Measurements from ENCODE around the gene KCNT2. TPM values are rescaled to one million over a fixed set of nuclear protein-coding genes. Genes with fewer than 3 reads are reported as not detected.
"Not testable (repeated sequence)": the region's sequence is repeated elsewhere in the genome, so short reads cannot be mapped to it uniquely, and the experiment has no call there.

KCNT2 gene
- polyA plus RNA-seq, 1 experiment: 2.0 TPM

- DNase-seq (ENCODE audit: low read depth, low spot score): no peak
- ChIA-PET POLR2A (no interaction called here), CTCF (interaction anchor here (0.6 kb wide), 1 partner anchor 39 kb away, joined by 3 read pairs; no protein-coding TSS in a partner anchor)
- H3K4me3 ChIP-seq (ENCODE audit: low read depth, low read length): no peak overlapping the region
- no peak for TF ChIP-seq CTCF (IDR thresholded peaks at IDR 0.05; ENCODE audit: low read depth, low read length)
- H3K27ac ChIP-seq (ENCODE audit: low read depth, low read length): no peak overlapping the region
- H3K27me3 ChIP-seq (ENCODE audit: control insufficient read depth, insufficient read depth, low read length): no peaks in the 10 kb centered on the region
- H3K9me3 ChIP-seq (ENCODE audit: control insufficient read depth, insufficient read depth, low read length): no peaks in the 10 kb centered on the region
These were observed 336.9 kb downstream of the KCNT2 start for GRCh38 chr1:196271212-196271947.

GRCh38 chr1:196263086-196263485 is 345.2 kb downstream of the KCNT2 start:
- CTCF ChIA-PET; H3K9me3 ChIP-seq (ENCODE audit: control insufficient read depth, insufficient read depth, low read length); H3K27ac ChIP-seq (ENCODE audit: low read depth, low read length); H3K27me3 ChIP-seq (ENCODE audit: control insufficient read depth, insufficient read depth, low read length); H3K4me3 ChIP-seq (ENCODE audit: low read depth, low read length); DNase-seq (ENCODE audit: low read depth, low spot score): not testable (repeated sequence)
- POLR2A ChIA-PET: interaction anchor here (0.6 kb wide), 1 partner anchor 9 kb away, joined by 3 read pairs; no protein-coding TSS in a partner anchor

GRCh38 chr1:196260270-196260669 is 348.0 kb downstream of the KCNT2 start:
- POLR2A ChIA-PET: no interaction called here
- CTCF ChIA-PET: no interaction called here
- DNase-seq (ENCODE audit: low read depth, low spot score): no peak
- Histone ChIP-seq H3K27me3 (ENCODE audit: control insufficient read depth, insufficient read depth, low read length) (no peaks in the 10 kb centered on the region), H3K4me3 (ENCODE audit: low read depth, low read length) (no peak overlapping the region), H3K27ac (ENCODE audit: low read depth, low read length) (no peak overlapping the region), H3K9me3 (ENCODE audit: control insufficient read depth, insufficient read depth, low read length) (no peaks in the 10 kb centered on the region)
- no peak for TF ChIP-seq CTCF (IDR thresholded peaks at IDR 0.05; ENCODE audit: low read depth, low read length)

DNA sequence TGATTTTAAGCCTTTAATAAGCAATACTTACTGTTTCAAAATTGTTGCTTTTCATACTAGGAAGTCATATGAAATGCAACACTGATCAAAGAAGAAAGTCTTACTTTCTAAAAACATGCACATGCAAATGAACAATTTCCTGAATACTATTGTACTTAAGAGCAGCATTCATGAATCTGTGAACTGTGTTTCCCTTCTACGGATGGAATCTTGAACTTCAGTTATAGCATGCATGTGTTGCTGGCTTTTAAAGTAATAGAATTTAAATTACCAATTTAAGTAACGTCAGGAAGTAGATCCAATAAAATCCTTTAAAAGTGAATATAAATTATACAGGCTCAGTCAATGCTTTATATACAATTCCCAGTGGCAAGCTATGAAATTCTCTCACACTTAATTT is 348.9 kb downstream of the KCNT2 start:
- ChIA-PET POLR2A (no interaction called here), CTCF (no interaction called here)
- Histone ChIP-seq H3K27me3 (ENCODE audit: control insufficient read depth, insufficient read depth, low read length) (no peaks in the 10 kb centered on the region), H3K27ac (ENCODE audit: low read depth, low read length) (no peak overlapping the region), H3K4me3 (ENCODE audit: low read depth, low read length) (no peak overlapping the region), H3K9me3 (ENCODE audit: control insufficient read depth, insufficient read depth, low read length) (no peaks in the 10 kb centered on the region)
- no peak for DNase-seq (ENCODE audit: low read depth, low spot score)
- TF ChIP-seq CTCF (IDR thresholded peaks at IDR 0.05; ENCODE audit: low read depth, low read length): no peak

GRCh38 chr1:196255762-196256161 is 352.5 kb downstream of the KCNT2 start:
- TF ChIP-seq CTCF (IDR thresholded peaks at IDR 0.05; ENCODE audit: low read depth, low read length): no peak
- ChIA-PET POLR2A (no interaction called here), CTCF (no interaction called here)

More at GRCh38 chr1:196255762-196256161, 352.5 kb downstream of the KCNT2 start:
- DNase-seq (ENCODE audit: low read depth, low spot score): no peak
- no peak overlapping the region for H3K27ac ChIP-seq (ENCODE audit: low read depth, low read length)
- H3K4me3 ChIP-seq (ENCODE audit: low read depth, low read length): no peak overlapping the region
- H3K9me3 ChIP-seq (ENCODE audit: control insufficient read depth, insufficient read depth, low read length): no peaks in the 10 kb centered on the region
- no peaks in the 10 kb centered on the region for H3K27me3 ChIP-seq (ENCODE audit: control insufficient read depth, insufficient read depth, low read length)
